Neural progenitor cell (in vitro differentiated cells): ENCODE data around the gene CIRBP. TPM values are rescaled to one million over a fixed set of nuclear protein-coding genes. Genes with fewer than 3 reads are reported as not detected.

Experiments used
- DNase-seq: peaks from one replicate; pipeline ENCODE4 v3.0.0-alpha.2; 2016; ENCODE audit warnings: low spot score
- H2AFZ ChIP-seq: fragments of 200-600 bp; sonication (generic); replicated peaks from 2 replicates; pipeline ENCODE4 v1.6.1; 2016; ENCODE audit warnings: antibody characterized with exemption
- H3F3A ChIP-seq: fragments of 200-600 bp; sonication (generic); 2 replicates; pipeline ENCODE4 v1.6.1; 2016; ENCODE audit warnings: antibody characterized with exemption, low read depth
- H3K27ac ChIP-seq: fragments of 200-600 bp; sonication (generic); 2 replicates; pipeline ENCODE4 v1.5.1; 2016; ENCODE audit warnings: mild to moderate bottlenecking
- H3K27me3 ChIP-seq: fragments of 200-600 bp; sonication (generic); 2 replicates; pipeline ENCODE4 v1.6.1; 2016; ENCODE audit warnings: mild to moderate bottlenecking, moderate library complexity
- H3K36me3 ChIP-seq: fragments of 200-600 bp; sonication (generic); 2 replicates; pipeline ENCODE4 v1.5.1; 2016
- H3K4me1 ChIP-seq: fragments of 200-600 bp; sonication (generic); 2 replicates; pipeline ENCODE4 v1.6.1; 2016; ENCODE audit warnings: mixed run types
- H3K4me2 ChIP-seq: fragments of 200-600 bp; sonication (generic); 2 replicates; pipeline ENCODE4 v1.6.1; 2016
- H3K4me3 ChIP-seq: fragments of 200-600 bp; sonication (generic); 2 replicates; pipeline ENCODE4 v1.5.1; 2016
- H3K79me2 ChIP-seq: fragments of 200-600 bp; sonication (generic); 2 replicates; pipeline ENCODE4 v1.6.1; 2016; ENCODE audit warnings: low read depth
- H3K9ac ChIP-seq: fragments of 200-600 bp; sonication (generic); 2 replicates; pipeline ENCODE4 v1.6.1; 2016
- H3K9me3 ChIP-seq: fragments of 200-600 bp; sonication (generic); 2 replicates; pipeline ENCODE4 v1.5.1; 2016; ENCODE audit warnings: low read depth
- H4K20me1 ChIP-seq: fragments of 200-600 bp; sonication (generic); 2 replicates; pipeline ENCODE4 v1.6.1; 2016; ENCODE audit warnings: low read depth
- H3K27ac Mint-ChIP-seq: 3 replicates; pipeline ENCODE4 v1.8.0; 2021; ENCODE audit warnings: mixed read lengths
- H3K27me3 Mint-ChIP-seq: 2 replicates; pipeline ENCODE4 v1.8.0; 2022; ENCODE audit warnings: low read depth, mild to moderate bottlenecking, inconsistent platforms, moderate library complexity, mixed read lengths; ENCODE audit not compliant: insufficient read depth
- H3K36me3 Mint-ChIP-seq: 3 replicates; pipeline ENCODE4 v1.8.0; 2021; ENCODE audit warnings: mixed read lengths
- H3K4me1 Mint-ChIP-seq: 3 replicates; pipeline ENCODE4 v1.8.0; 2021; ENCODE audit warnings: mixed read lengths
- H3K4me3 Mint-ChIP-seq: 3 replicates; pipeline ENCODE4 v1.8.0; 2021; ENCODE audit warnings: mild to moderate bottlenecking, moderate library complexity, mixed read lengths
- H3K9me3 Mint-ChIP-seq: 3 replicates; pipeline ENCODE4 v1.8.0; 2020; ENCODE audit warnings: mixed read lengths
- CTCF ChIP-seq: fragments of 200-600 bp; sonication (generic); IDR thresholded peaks from 2 replicates; pipeline ENCODE4 v1.5.1; 2017; ENCODE audit warnings: antibody characterized with exemption, mild to moderate bottlenecking
- EZH2 ChIP-seq: fragments of 200-600 bp; sonication (generic); IDR thresholded peaks from 2 replicates; pipeline ENCODE4 v1.6.1; 2017; ENCODE audit warnings: antibody characterized with exemption, mild to moderate bottlenecking, moderate library complexity
- EZH2phosphoT487 ChIP-seq: fragments of 200-600 bp; sonication (generic); IDR thresholded peaks from 2 replicates; pipeline ENCODE4 v1.6.1; 2017; ENCODE audit warnings: antibody characterized with exemption
- total RNA-seq: library from RNA; depleted of rRNA; stranded (reverse); fragments of >200 nt; gene quantifications from 2 replicates; pipeline ENCODE4 v1.2.3, GENCODE V29; 2015; ENCODE audit warnings: low replicate concordance

The CIRBP gene
- total RNA-seq, 1 donor from 2014 or later = 395 TPM

- peaks cover 28% of the 10 kb centered on the region for H4K20me1 ChIP-seq
- H3K9me3 ChIP-seq = no peaks in the 10 kb centered on the region
- Mint-ChIP-seq H3K27me3 (peaks cover 9% of the 10 kb centered on the region), H3K9me3 (no peaks in the 10 kb centered on the region), H3K27ac (no peak overlapping the region), H3K4me1 (peaks cover 22% of the 10 kb centered on the region), H3K4me3 (no peak overlapping the region), H3K36me3 (peaks cover 2% of the 10 kb centered on the region)
- H2AFZ ChIP-seq = no peak overlapping the region
- H3K9ac ChIP-seq = no peak overlapping the region
- H3K27ac ChIP-seq = no peak overlapping the region
- peaks cover 21% of the 10 kb centered on the region for H3K79me2 ChIP-seq
- no peak overlapping the region for H3K4me3 ChIP-seq
- no peak overlapping the region for H3K4me2 ChIP-seq
- H3K4me1 ChIP-seq = peaks cover 17% of the 10 kb centered on the region
- peaks cover 25% of the 10 kb centered on the region for H3K27me3 ChIP-seq
- peaks cover 52% of the 10 kb centered on the region for H3F3A ChIP-seq
- no peak for TF ChIP-seq EZH2
- no peak for TF ChIP-seq EZH2phosphoT487
- no peak for TF ChIP-seq CTCF
- H3K36me3 ChIP-seq = no peaks in the 10 kb centered on the region
- peak; percentile 31 for DNase-seq
Observed at GRCh38 chr19:1283207-1283916, 14.2 kb downstream of the CIRBP start.

DNA sequence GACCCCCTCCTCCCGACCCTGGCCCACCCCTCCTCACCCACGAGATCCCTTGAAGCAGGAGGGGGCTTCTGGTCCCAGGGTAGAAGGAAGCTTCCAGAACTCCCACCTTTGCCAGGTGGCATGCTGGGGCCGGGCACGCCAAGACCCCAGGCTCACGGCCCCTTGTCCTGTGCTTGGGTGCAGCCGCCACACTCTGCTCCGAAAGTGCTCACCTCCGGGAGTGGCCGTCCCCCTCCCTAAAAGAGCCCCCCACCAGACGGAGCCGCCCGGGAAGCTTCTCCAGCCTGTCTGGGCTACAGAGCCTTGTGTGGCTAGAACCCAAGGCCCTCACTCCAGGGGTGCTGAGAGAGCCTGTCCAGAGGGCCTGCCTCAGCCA is 14.8 kb downstream of the CIRBP start:
- no peaks in the 10 kb centered on the region for H3K9me3 Mint-ChIP-seq
- Histone ChIP-seq H3K27me3 (peaks cover 25% of the 10 kb centered on the region), H3K4me1 (peaks cover 17% of the 10 kb centered on the region), H3K4me3 (no peak overlapping the region), H3K27ac (no peak overlapping the region), H3K9ac (no peak overlapping the region), H2AFZ (no peak overlapping the region), H3K79me2 (peaks cover 26% of the 10 kb centered on the region), H4K20me1 (peaks cover 33% of the 10 kb centered on the region), H3K9me3 (no peaks in the 10 kb centered on the region), H3F3A (peaks cover 51% of the 10 kb centered on the region), H3K36me3 (no peaks in the 10 kb centered on the region), H3K4me2 (no peak overlapping the region)
- peaks cover 2% of the 10 kb centered on the region for H3K36me3 Mint-ChIP-seq
- no peak overlapping the region for H3K27ac Mint-ChIP-seq
- H3K27me3 Mint-ChIP-seq = peaks cover 9% of the 10 kb centered on the region
- H3K4me1 Mint-ChIP-seq = peaks cover 22% of the 10 kb centered on the region
- TF ChIP-seq CTCF (no peak), EZH2 (no peak), EZH2phosphoT487 (no peak)
- H3K4me3 Mint-ChIP-seq = no peak overlapping the region
- no peak for DNase-seq

DNA sequence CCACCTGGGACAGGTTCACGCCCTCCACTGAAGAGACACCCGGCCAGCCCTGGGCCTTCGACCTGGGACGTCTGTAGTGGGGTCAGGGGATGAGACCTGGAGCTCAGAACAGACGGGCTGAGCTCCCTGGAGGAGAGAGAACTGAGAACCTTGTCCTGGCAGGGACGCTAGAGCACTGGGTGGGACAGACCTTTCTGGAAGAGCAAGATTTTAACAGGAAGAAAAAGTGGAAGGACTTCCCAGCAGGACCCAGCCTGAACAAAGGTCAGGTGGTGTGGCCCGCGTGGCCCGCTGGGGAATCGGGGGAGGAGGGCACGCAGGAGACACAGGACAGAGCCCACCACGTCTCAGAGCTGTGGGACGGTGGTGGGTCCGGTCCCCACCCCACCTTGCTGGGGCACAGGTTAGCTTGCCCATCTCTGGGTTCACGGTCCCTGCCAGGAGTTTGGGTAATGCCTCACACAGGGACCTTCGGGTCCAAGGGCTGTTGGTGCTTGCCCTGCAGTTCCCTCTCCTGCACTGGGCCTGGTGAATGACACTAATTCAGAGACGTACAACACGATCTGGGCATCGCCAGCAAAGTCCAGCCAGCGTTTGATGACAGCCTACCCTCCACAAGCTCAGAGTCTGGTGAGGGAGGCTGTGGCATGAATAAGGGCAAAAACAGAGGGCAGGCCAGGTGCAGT is 15.3 kb downstream of the CIRBP start:
- Mint-ChIP-seq H3K27ac (peak overlapping the region; percentile 61), H3K4me3 (peak overlapping the region; percentile 80), H3K9me3 (no peaks in the 10 kb centered on the region), H3K27me3 (peaks cover 9% of the 10 kb centered on the region), H3K36me3 (peaks cover 2% of the 10 kb centered on the region), H3K4me1 (peaks cover 26% of the 10 kb centered on the region)
- H4K20me1 ChIP-seq = peaks cover 33% of the 10 kb centered on the region
- no peaks in the 10 kb centered on the region for H3K9me3 ChIP-seq
- DNase-seq = no peak
- peaks cover 46% of the 10 kb centered on the region for H3F3A ChIP-seq
- no peak overlapping the region for H3K4me2 ChIP-seq
- no peak overlapping the region for H3K4me3 ChIP-seq
- H3K4me1 ChIP-seq = peaks cover 17% of the 10 kb centered on the region
- TF ChIP-seq CTCF (no peak), EZH2 (no peak)
- H3K36me3 ChIP-seq = no peaks in the 10 kb centered on the region
- peaks cover 25% of the 10 kb centered on the region for H3K27me3 ChIP-seq
- H2AFZ ChIP-seq = no peak overlapping the region
- no peak overlapping the region for H3K9ac ChIP-seq
- H3K27ac ChIP-seq = no peak overlapping the region
- H3K79me2 ChIP-seq = peaks cover 28% of the 10 kb centered on the region
